Chondrocyte (in vitro differentiated cells): ENCODE measurements around the gene HSPA14. TPM values are rescaled to one million over a fixed set of nuclear protein-coding genes. Genes with fewer than 3 reads are reported as not detected.

Experiments
- DNase-seq: peaks from one replicate; pipeline ENCODE4 v3.0.0; 2021; ENCODE audit warnings: mixed read lengths, low spot score
- H3K27ac Mint-ChIP-seq: one replicate; pipeline ENCODE4 v1.8.0; 2021; ENCODE audit warnings: mild to moderate bottlenecking, moderate library complexity, mixed read lengths; ENCODE audit not compliant: unreplicated experiment
- H3K27me3 Mint-ChIP-seq: 2 replicates; pipeline ENCODE4 v1.8.0; 2021; ENCODE audit warnings: low read depth, mixed read lengths
- H3K36me3 Mint-ChIP-seq: 2 replicates; pipeline ENCODE4 v1.8.0; 2021; ENCODE audit warnings: low read depth, mixed read lengths
- H3K4me1 Mint-ChIP-seq: 2 replicates; pipeline ENCODE4 v1.8.0; 2021; ENCODE audit warnings: low read depth, mild to moderate bottlenecking, mixed read lengths
- H3K4me3 Mint-ChIP-seq: one replicate; pipeline ENCODE4 v1.8.0; 2021; ENCODE audit warnings: mild to moderate bottlenecking, moderate library complexity, mixed read lengths; ENCODE audit not compliant: unreplicated experiment
- H3K9me3 Mint-ChIP-seq: 2 replicates; pipeline ENCODE4 v1.8.0; 2021; ENCODE audit warnings: low read depth, mixed read lengths
- total RNA-seq: library from RNA; stranded (reverse); gene quantifications from 3 replicates; pipeline ENCODE4 v1.2.1, GENCODE V29; 2021
- TF ChIP-seq, protein P1 (sequence below): fragments of 200-600 bp; sonication (generic); IDR thresholded peaks from 2 replicates; pipeline ENCODE4 v1.5.0; 2021; ENCODE audit warnings: antibody characterized with exemption, mild to moderate bottlenecking, moderate library complexity

The HSPA14 gene
- total RNA-seq, 1 donor from 2014 or later, result 7.0 TPM

DNA sequence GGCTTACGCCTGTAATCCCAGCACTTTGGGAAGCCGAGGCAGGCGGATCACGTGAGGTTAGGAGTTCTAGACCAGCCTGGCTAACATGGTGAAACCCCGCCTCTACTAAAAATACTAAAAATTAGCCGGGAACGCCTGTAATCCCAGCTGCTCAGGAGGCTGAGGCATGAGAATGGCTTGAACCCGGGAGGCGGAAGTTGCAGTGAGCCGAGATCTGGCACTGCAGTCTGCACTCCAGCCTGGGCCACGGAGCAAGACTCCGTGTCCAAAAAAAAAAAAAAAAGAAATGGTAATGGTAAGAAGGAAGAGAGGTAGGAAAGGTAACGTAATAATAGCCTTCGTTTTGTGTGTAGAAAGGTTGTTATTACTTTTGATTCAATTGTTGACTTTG lies 1.2 kb downstream of the HSPA14 start:
- Mint-ChIP-seq H3K27ac (peak overlapping the region; percentile 98), H3K27me3 (no peaks in the 10 kb centered on the region), H3K36me3 (peaks cover 14% of the 10 kb centered on the region), H3K9me3 (no peaks in the 10 kb centered on the region), H3K4me1 (peaks cover 22% of the 10 kb centered on the region), H3K4me3 (peak overlapping the region; percentile 89)
- DNase-seq, result no peak
- TF ChIP-seq, protein P1, sequence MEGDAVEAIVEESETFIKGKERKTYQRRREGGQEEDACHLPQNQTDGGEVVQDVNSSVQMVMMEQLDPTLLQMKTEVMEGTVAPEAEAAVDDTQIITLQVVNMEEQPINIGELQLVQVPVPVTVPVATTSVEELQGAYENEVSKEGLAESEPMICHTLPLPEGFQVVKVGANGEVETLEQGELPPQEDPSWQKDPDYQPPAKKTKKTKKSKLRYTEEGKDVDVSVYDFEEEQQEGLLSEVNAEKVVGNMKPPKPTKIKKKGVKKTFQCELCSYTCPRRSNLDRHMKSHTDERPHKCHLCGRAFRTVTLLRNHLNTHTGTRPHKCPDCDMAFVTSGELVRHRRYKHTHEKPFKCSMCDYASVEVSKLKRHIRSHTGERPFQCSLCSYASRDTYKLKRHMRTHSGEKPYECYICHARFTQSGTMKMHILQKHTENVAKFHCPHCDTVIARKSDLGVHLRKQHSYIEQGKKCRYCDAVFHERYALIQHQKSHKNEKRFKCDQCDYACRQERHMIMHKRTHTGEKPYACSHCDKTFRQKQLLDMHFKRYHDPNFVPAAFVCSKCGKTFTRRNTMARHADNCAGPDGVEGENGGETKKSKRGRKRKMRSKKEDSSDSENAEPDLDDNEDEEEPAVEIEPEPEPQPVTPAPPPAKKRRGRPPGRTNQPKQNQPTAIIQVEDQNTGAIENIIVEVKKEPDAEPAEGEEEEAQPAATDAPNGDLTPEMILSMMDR, result no peak

DNA sequence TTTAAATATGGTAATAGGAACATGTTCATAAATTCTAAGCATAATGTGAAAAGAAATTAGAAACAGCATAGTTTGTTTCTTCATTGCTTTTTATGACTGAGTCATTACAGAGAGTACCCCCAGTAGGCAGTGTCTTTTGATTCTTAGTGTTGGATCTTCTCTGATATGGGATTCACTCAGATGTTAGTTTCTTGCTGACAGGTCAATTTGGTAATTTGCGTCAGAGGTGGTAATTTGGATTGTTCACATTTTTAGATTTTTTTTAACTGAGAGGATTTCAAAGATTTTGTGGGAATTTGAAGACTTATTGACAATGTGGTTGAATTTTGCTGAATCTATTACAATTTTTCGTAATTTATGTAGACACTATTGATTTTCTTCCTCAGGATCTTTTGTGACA lies 2.1 kb downstream of the HSPA14 start:
- H3K9me3 Mint-ChIP-seq, result no peaks in the 10 kb centered on the region
- peaks cover 22% of the 10 kb centered on the region for H3K4me1 Mint-ChIP-seq
- H3K4me3 Mint-ChIP-seq, result no peak overlapping the region
- H3K27ac Mint-ChIP-seq, result no peak overlapping the region
- no peaks in the 10 kb centered on the region for H3K27me3 Mint-ChIP-seq
- H3K36me3 Mint-ChIP-seq, result peaks cover 19% of the 10 kb centered on the region
- DNase-seq, result no peak
- TF ChIP-seq, protein P1, result no peak

DNA sequence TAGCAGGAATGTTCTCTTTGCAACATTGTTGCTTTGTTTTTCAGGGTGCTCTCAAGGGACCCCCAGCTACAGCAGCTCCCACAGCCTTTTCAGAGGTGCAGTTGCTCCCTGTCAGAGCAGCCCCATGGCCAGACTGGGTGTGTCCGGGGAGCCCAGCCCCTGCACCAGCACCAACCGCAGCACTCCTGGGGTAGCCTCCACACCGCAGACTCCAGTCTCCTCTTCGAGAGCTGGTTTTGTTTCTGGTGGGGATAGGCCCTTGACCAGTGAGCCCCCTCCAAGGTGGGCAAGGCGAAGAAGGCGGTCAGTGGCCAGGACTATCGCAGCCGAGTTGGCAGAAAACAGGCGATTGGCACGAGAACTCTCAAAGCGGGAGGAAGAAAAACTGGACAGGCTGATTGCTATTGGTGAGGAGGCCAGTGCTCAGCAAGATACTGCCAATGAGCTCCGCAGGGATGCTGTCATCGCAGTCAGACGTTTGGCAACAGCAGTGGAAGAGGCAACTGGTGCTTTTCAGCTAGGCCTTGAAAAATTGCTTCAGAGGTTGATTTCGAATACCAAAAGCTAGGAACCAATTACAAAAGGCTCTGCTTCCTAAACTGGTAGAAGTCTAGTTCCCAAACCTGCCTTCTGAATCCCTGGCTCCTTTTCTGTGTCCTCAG lies 5.4 kb downstream of the HSPA14 start:
- peaks cover 14% of the 10 kb centered on the region for H3K4me1 Mint-ChIP-seq
- no peak overlapping the region for H3K4me3 Mint-ChIP-seq
- TF ChIP-seq, protein P1, result no peak
- no peak overlapping the region for H3K27ac Mint-ChIP-seq
- no peaks in the 10 kb centered on the region for H3K9me3 Mint-ChIP-seq
- no peak for DNase-seq
- H3K27me3 Mint-ChIP-seq, result no peaks in the 10 kb centered on the region
- H3K36me3 Mint-ChIP-seq, result peaks cover 20% of the 10 kb centered on the region

DNA sequence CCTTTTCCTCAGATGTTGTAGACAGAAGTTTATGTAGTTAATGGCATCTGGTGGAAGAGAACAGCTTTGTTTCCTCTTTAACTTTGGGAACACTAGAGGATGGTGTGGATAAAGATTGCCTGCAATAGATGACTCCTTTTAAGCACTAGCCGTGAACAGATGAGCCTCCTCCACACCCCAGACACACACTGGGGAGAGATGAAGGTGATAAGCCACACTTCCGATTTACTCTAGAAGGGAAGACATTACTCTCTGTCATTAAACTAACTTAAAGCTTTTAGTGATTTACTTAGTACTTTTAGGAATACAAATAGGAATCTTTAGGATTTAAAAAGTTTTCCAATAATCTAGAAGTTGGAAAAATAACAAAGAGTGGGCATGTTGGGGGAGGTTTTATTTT lies 6.8 kb downstream of the HSPA14 start:
- H3K9me3 Mint-ChIP-seq, result no peaks in the 10 kb centered on the region
- TF ChIP-seq, protein P1, result no peak

DNA sequence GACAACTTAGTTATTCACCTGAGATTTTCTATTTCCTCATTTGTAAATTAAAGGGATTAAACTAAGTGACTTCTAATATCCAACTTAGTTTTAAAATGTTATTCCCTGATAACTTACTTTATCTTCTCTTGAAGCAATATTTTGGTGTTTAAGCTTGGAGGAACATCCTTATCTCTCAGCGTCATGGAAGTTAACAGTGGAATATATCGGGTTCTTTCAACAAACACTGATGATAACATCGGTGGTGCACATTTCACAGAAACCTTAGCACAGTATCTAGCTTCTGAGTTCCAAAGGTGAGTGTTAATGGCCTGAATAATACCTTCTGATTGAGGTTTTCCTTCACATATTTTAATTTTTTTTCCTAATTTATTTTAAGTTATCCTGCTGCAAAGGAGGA lies 14.1 kb downstream of the HSPA14 start:
- DNase-seq, result no peak
- H3K27me3 Mint-ChIP-seq, result no peaks in the 10 kb centered on the region
- TF ChIP-seq, protein P1, result no peak
- no peak overlapping the region for H3K4me3 Mint-ChIP-seq
- H3K4me1 Mint-ChIP-seq, result no peaks in the 10 kb centered on the region
- peaks cover 13% of the 10 kb centered on the region for H3K36me3 Mint-ChIP-seq
- no peaks in the 10 kb centered on the region for H3K9me3 Mint-ChIP-seq
- no peak overlapping the region for H3K27ac Mint-ChIP-seq

More for the DNA sequence above, 6.8 kb downstream of the HSPA14 start:
- no peaks in the 10 kb centered on the region for H3K27me3 Mint-ChIP-seq
- H3K4me3 Mint-ChIP-seq, result no peak overlapping the region
- peaks cover 4% of the 10 kb centered on the region for H3K4me1 Mint-ChIP-seq
- H3K27ac Mint-ChIP-seq, result peak overlapping the region; percentile 17
- peaks cover 19% of the 10 kb centered on the region for H3K36me3 Mint-ChIP-seq
- DNase-seq, result no peak
